SK-N-SH (cell line): ENCODE results near the gene NFX1.

Source experiments
- CTCF ChIP-seq: fragments of 200-600 bp; sonication (generic); IDR thresholded peaks from 2 replicates; pipeline ENCODE4 v1.6.1; 2017; ENCODE audit warnings: antibody characterized with exemption, mild to moderate bottlenecking, moderate library complexity
- EZH2phosphoT487 ChIP-seq: fragments of 200-600 bp; sonication (generic); IDR thresholded peaks from 2 replicates; pipeline ENCODE4 v1.6.1; 2017; ENCODE audit warnings: low read depth, mixed run types, mild to moderate bottlenecking, antibody characterized with exemption, moderate library complexity, borderline replicate concordance
- FOXM1 ChIP-seq: IDR thresholded peaks from 2 replicates; pipeline ENCODE4 v1.4.0; 2012; ENCODE audit warnings: low read depth, mild to moderate bottlenecking
- GABPA ChIP-seq: IDR thresholded peaks from 2 replicates; pipeline ENCODE4 v1.4.0; 2012; ENCODE audit warnings: low read depth, mild to moderate bottlenecking
- MXI1 ChIP-seq: IDR thresholded peaks from 2 replicates; pipeline ENCODE4 v1.6.1; 2012; ENCODE audit warnings: mild to moderate bottlenecking, low read depth, low read length, improper control_type of control experiment
- NRF1 ChIP-seq: IDR thresholded peaks from 2 replicates; pipeline ENCODE4 v1.6.1; 2012; ENCODE audit warnings: low read depth, mild to moderate bottlenecking, low read length
- POLR2AphosphoS5 ChIP-seq: IDR thresholded peaks from 2 replicates; pipeline ENCODE4 v1.6.1; 2012; ENCODE audit warnings: low read depth, low read length
- RAD21 ChIP-seq: IDR thresholded peaks from 2 replicates; pipeline ENCODE4 v1.6.1; 2012; ENCODE audit warnings: mild to moderate bottlenecking, low read length
- SMC3 ChIP-seq: IDR thresholded peaks from 2 replicates; pipeline ENCODE4 v1.6.1; 2012; ENCODE audit warnings: low read depth, low read length, improper control_type of control experiment
- TAF1 ChIP-seq: IDR thresholded peaks from 2 replicates; pipeline ENCODE4 v1.6.1; 2012; ENCODE audit warnings: low read depth, mild to moderate bottlenecking, low read length, moderate library complexity, borderline replicate concordance
- TEAD4 ChIP-seq: IDR thresholded peaks from 2 replicates; pipeline ENCODE4 v1.4.0; 2012; ENCODE audit warnings: mild to moderate bottlenecking, borderline replicate concordance; ENCODE audit not compliant: insufficient read depth
- USF2 ChIP-seq: fragments of 150-350 bp; IDR thresholded peaks from 2 replicates; pipeline ENCODE4 v1.6.1; 2017; ENCODE audit warnings: antibody characterized with exemption, low read length, low read depth, borderline replicate concordance

- no peak for TF ChIP-seq FOXM1
- TF ChIP-seq CTCF = no peak
- TF ChIP-seq TEAD4 = no peak
- no peak for TF ChIP-seq USF2
- no peak for TF ChIP-seq GABPA
- TF ChIP-seq NRF1 = no peak
- no peak for TF ChIP-seq RAD21
- no peak for TF ChIP-seq EZH2phosphoT487
- no peak for TF ChIP-seq POLR2AphosphoS5
- TF ChIP-seq MXI1 = no peak
- no peak for TF ChIP-seq TAF1
- no peak for TF ChIP-seq SMC3
These were observed 25.1 kb downstream of the NFX1 start for GRCh38 chr9:33315371-33315770.
